Measurements from ENCODE around the gene ALG3.

DNA sequence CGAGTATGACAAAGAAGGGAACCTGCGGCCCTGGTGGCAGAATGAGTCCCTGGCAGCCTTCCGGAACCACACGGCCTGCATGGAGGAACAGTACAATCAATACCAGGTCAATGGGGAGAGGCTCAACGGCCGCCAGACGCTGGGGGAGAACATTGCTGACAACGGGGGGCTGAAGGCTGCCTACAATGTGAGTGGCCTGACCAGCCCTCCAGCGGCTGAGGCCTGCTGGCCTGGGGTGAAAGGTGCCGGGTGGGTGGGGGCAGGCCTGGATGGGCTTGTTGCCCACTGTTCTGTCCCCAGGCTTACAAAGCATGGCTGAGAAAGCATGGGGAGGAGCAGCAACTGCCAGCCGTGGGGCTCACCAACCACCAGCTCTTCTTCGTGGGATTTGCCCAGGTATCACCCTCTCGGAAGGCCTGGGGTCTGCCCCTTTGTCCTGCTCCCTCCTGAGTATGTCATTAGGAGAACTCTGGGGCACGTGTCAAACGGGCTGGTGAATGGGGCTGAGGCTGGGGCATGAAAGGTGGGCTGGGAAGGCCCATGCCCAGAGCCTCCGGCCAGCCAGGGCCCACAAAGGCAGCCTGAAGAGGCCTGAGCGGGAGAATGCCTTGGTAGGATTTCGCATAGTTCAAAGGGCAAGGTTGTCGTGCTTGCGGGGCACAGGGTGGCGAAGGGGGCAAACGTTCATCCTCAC is 42.4 kb upstream of the ALG3 start:
- no peak for TF ChIP-seq YY1 (IDR thresholded peaks at IDR 0.05; ENCODE audit: insufficient read depth, insufficient read length)
- TF ChIP-seq ZNF274 (IDR thresholded peaks at IDR 0.05; ENCODE audit: low read depth, low read length) = no peak
